Fibroblast of lung (primary cell): ENCODE data around the gene EXOC6B. TPM values are rescaled to one million over a fixed set of nuclear protein-coding genes. Genes with fewer than 3 reads are reported as not detected.

Experiments
- DNase-seq, 2 donors: peaks; one replicate each; pipeline versions ENCODE4 v3.0.0 to v3.0.0-alpha.2; 2010; ENCODE audit warnings: low read depth in 2 of 2
- H2AFZ ChIP-seq: 2 replicates; pipeline ENCODE4 v1.5.1; 2012; ENCODE audit warnings: low read length, control low read depth, inconsistent platforms
- H3K27ac ChIP-seq: 2 replicates; pipeline ENCODE4 v1.5.1; 2011; ENCODE audit warnings: low read length, control low read depth; ENCODE audit not compliant: insufficient read depth
- H3K27me3 ChIP-seq: 2 replicates; pipeline ENCODE4 v1.5.1; 2011; ENCODE audit warnings: mild to moderate bottlenecking, low read length; ENCODE audit not compliant: control insufficient read depth, insufficient read depth
- H3K36me3 ChIP-seq: 2 replicates; pipeline ENCODE4 v1.5.1; 2011; ENCODE audit warnings: low read length; ENCODE audit not compliant: control insufficient read depth, insufficient read depth
- H3K4me1 ChIP-seq: 2 replicates; pipeline ENCODE4 v1.5.1; 2011; ENCODE audit warnings: low read length; ENCODE audit not compliant: control insufficient read depth, insufficient read depth; ENCODE audit errors: extremely low read depth
- H3K4me2 ChIP-seq: 2 replicates; pipeline ENCODE4 v1.5.1; 2011; ENCODE audit warnings: low read length, control low read depth; ENCODE audit not compliant: insufficient read depth; ENCODE audit errors: extremely low read depth
- H3K4me3 ChIP-seq, 4 experiments: fragments of 200-600 bp in 1 of 4; sonication (generic) in 1 of 4; replicated peaks in 1 of 4; 2 replicates each; pipeline ENCODE4 v1.5.1; 2011 to 2016; ENCODE audit warnings: low read length in 4 of 4, low read depth in 3 of 4, mild to moderate bottlenecking in 3 of 4, control low read depth in 2 of 4, inconsistent platforms in 1 of 4, mixed read lengths in 1 of 4; ENCODE audit not compliant: insufficient read depth in 1 of 4; ENCODE audit errors: control extremely low read depth in 1 of 4
- H3K79me2 ChIP-seq: 2 replicates; pipeline ENCODE4 v1.5.1; 2012; ENCODE audit warnings: mild to moderate bottlenecking, low read length, inconsistent platforms; ENCODE audit not compliant: control insufficient read depth, insufficient read depth
- H3K9ac ChIP-seq: 2 replicates; pipeline ENCODE4 v1.5.1; 2011; ENCODE audit warnings: mild to moderate bottlenecking, low read length, control low read depth; ENCODE audit not compliant: insufficient read depth
- H3K9me3 ChIP-seq: 2 replicates; pipeline ENCODE4 v1.5.1; 2012; ENCODE audit warnings: low read depth, low read length; ENCODE audit not compliant: control insufficient read depth, insufficient read depth
- H4K20me1 ChIP-seq: 2 replicates; pipeline ENCODE4 v1.5.1; 2011; ENCODE audit warnings: low read length; ENCODE audit not compliant: control insufficient read depth, insufficient read depth; ENCODE audit errors: extremely low read depth
- CTCF ChIP-seq, 2 donors: IDR thresholded peaks in 1 of 2; conservative IDR thresholded peaks in 1 of 2; 1 replicate in 1 of 2; 2 replicates in 1 of 2; pipeline ENCODE4 v1.5.1; 2011 to 2012; ENCODE audit warnings: low read length in 2 of 2, control low read depth in 1 of 2, inconsistent platforms in 1 of 2, low read depth in 1 of 2, mild to moderate bottlenecking in 1 of 2
- EZH2 ChIP-seq: IDR thresholded peaks from 2 replicates; pipeline ENCODE4 v1.5.1; 2012; ENCODE audit warnings: low read length, control low read depth, mild to moderate bottlenecking; ENCODE audit errors: missing control alignments
- polyA plus RNA-seq, 2 donors: library from polyadenylated mRNA; depleted of rRNA in 1 of 2; stranded (reverse) in 1 of 2; unstranded in 1 of 2; fragments of >200 nt; gene quantifications; 2 replicates each; pipeline ENCODE4 v1.2.1, GENCODE V29; 2011 to 2012; ENCODE audit warnings: missing spikeins in 1 of 2
- total RNA-seq: library from RNA; depleted of rRNA; stranded (reverse); fragments of >200 nt; gene quantifications from 2 replicates; pipeline ENCODE4 v1.2.1, GENCODE V29; 2014

Gene EXOC6B
- total and polyA plus RNA-seq, 2 donors (not counting 1 experiment from before 2014, with no cell fraction given): 26.3 to 36.5 TPM

- Histone ChIP-seq H3K4me2 (no peak overlapping the region), H2AFZ (no peak overlapping the region), H3K9ac (no peak overlapping the region), H3K9me3 (no peaks in the 10 kb centered on the region), H3K27me3 (no peaks in the 10 kb centered on the region), H3K4me1 (no peaks in the 10 kb centered on the region), H4K20me1 (no peaks in the 10 kb centered on the region), H3K27ac (no peak overlapping the region), H3K79me2 (no peaks in the 10 kb centered on the region), H3K36me3 (no peaks in the 10 kb centered on the region), H3K4me3 (no peak overlapping the region)
- TF ChIP-seq EZH2 (no peak), CTCF (conservative IDR thresholded peaks at IDR 0.05 in 1 of 2, IDR thresholded peaks at IDR 0.05 in 1 of 2; ENCODE audit: low read depth in 1 of 2, low read length in 2 of 2) (no peak)
- peak in 1 of 2 donors; percentile 36 for DNase-seq
Observed at GRCh38 chr2:72165792-72166191, 660.0 kb downstream of the EXOC6B start.

DNA sequence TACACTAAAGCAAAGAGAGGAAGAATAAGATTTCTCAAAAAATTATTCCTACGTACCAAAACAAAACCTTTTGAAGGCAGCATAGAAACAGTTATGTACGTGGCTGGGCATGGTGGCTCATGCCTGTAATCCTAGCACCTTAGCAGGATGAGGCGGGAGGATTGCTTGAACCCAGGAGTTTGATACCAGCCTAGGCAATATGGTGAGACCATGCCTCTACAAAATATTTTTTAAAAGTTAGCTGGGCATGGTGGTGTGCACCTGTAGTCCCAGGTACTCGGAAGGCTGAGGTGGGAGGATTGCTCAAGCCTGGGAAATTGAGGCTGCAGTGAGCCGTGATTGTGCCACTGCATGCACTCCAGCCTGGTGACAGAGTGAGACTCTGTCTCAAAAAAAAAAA lies 663.3 kb downstream of the EXOC6B start:
- no peak overlapping the region for H3K27ac ChIP-seq
- no peaks in the 10 kb centered on the region for H4K20me1 ChIP-seq
- TF ChIP-seq EZH2 (no peak), CTCF (conservative IDR thresholded peaks at IDR 0.05 in 1 of 2, IDR thresholded peaks at IDR 0.05 in 1 of 2; ENCODE audit: low read depth in 1 of 2, low read length in 2 of 2) (no peak)
- no peak for DNase-seq
- no peak overlapping the region for H3K4me2 ChIP-seq
- no peaks in the 10 kb centered on the region for H3K36me3 ChIP-seq
- H3K9ac ChIP-seq: no peak overlapping the region
- H3K27me3 ChIP-seq: no peaks in the 10 kb centered on the region
- H3K4me3 ChIP-seq: no peak overlapping the region
- no peak overlapping the region for H2AFZ ChIP-seq
- H3K4me1 ChIP-seq: no peaks in the 10 kb centered on the region
- H3K9me3 ChIP-seq: no peaks in the 10 kb centered on the region
- no peaks in the 10 kb centered on the region for H3K79me2 ChIP-seq

DNA sequence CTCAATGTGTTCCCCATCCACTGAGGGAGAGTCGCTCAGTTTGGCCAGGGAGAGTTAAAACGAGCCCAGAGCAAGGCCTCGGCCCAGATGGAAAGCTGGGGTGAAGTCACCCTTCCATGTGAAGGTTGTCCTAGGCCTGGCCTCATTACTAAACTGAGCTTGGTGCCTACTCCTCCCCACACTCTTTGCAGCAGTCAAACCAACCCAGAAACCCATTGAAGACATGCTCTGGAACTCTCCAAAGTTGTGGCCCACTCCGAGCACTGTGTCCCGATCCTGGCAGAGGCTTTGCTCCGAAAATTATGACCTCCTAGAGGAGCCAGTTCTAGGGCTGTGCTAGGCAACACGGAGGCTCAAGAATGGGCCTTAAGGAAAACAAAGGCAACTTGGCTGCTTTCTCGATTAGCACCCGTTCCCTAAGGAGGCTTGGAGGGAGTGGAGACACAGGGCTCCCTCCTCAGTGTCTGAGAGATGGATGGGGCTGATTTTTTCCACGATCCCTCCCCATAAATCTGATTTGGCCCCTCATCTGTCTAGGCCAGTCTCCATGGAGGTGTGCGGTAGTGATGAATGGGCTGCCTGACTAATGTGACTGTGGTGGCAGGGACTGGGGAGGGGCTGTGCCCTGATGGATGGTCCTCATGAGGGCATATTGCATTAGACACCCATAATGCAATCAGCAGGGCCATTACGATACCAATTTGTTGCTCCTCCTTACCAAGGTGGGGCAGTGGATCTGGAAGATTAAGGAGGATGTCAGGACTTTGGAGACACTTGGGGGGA lies 666.4 kb downstream of the EXOC6B start:
- Histone ChIP-seq H3K9me3 (no peaks in the 10 kb centered on the region), H3K27ac (no peak overlapping the region), H3K79me2 (no peaks in the 10 kb centered on the region), H3K4me3 (no peak overlapping the region), H3K36me3 (no peaks in the 10 kb centered on the region), H3K4me1 (no peaks in the 10 kb centered on the region), H3K4me2 (no peak overlapping the region), H4K20me1 (no peaks in the 10 kb centered on the region), H2AFZ (no peak overlapping the region), H3K27me3 (peaks cover 20% of the 10 kb centered on the region), H3K9ac (no peak overlapping the region)
- TF ChIP-seq EZH2 (no peak), CTCF (conservative IDR thresholded peaks at IDR 0.05 in 1 of 2, IDR thresholded peaks at IDR 0.05 in 1 of 2; ENCODE audit: low read depth in 1 of 2, low read length in 2 of 2) (no peak)
- no peak for DNase-seq
